ENCODE data around the gene LY86.

The LY86 gene

GRCh38 chr6:6697620-6698019 lies 109.1 kb downstream of the LY86 start:
- peaks cover 77% of the 10 kb centered on the region in 2 donors for H3K4me1 ChIP-seq (ENCODE audit: control insufficient read depth in 2 of 2, insufficient read depth in 2 of 2, low read length in 2 of 2)
- peak overlapping the region in 1 of 2 donors; percentile 57 for H3K9ac ChIP-seq (ENCODE audit: low read depth in 1 of 2, low read length in 2 of 2)
- H3K36me3 ChIP-seq (ENCODE audit: control insufficient read depth in 2 of 2, insufficient read depth in 2 of 2, low read length in 2 of 2): no peaks in the 10 kb centered on the region
- H3K27ac ChIP-seq (ENCODE audit: low read depth in 2 of 2, low read length in 2 of 2): peak overlapping the region; percentile 85 to 90
- H3K27me3 ChIP-seq (ENCODE audit: control insufficient read depth in 2 of 2, insufficient read depth in 2 of 2, low read length in 2 of 2): no peaks in the 10 kb centered on the region
- H3K4me3 ChIP-seq (ENCODE audit: low read length in 2 of 2): no peak overlapping the region
- H3K9me3 ChIP-seq (ENCODE audit: control insufficient read depth in 2 of 2, low read length in 2 of 2): no peaks in the 10 kb centered on the region

GRCh38 chr6:6699741-6700367 lies 111.3 kb downstream of the LY86 start:
- H3K4me1 ChIP-seq (ENCODE audit: control insufficient read depth in 2 of 2, insufficient read depth in 2 of 2, low read length in 2 of 2): peaks cover 81 to 83% of the 10 kb centered on the region in 2 donors
- H3K4me3 ChIP-seq (ENCODE audit: low read length in 2 of 2): peak overlapping the region in 1 of 2 donors; percentile 30

GRCh38 chr6:6700407-6701270 lies 112.1 kb downstream of the LY86 start:
- peak overlapping the region; percentile 50 to 56 for H3K9ac ChIP-seq (ENCODE audit: low read depth in 1 of 2, low read length in 2 of 2)

More at GRCh38 chr6:6699741-6700367, 111.3 kb downstream of the LY86 start:
- Histone ChIP-seq H3K27me3 (ENCODE audit: control insufficient read depth in 2 of 2, insufficient read depth in 2 of 2, low read length in 2 of 2) (no peaks in the 10 kb centered on the region), H3K27ac (ENCODE audit: low read depth in 2 of 2, low read length in 2 of 2) (peak overlapping the region; percentile 85 to 96), H3K9me3 (ENCODE audit: control insufficient read depth in 2 of 2, low read length in 2 of 2) (no peaks in the 10 kb centered on the region), H3K9ac (ENCODE audit: low read depth in 1 of 2, low read length in 2 of 2) (peak overlapping the region; percentile 50 to 56), H3K36me3 (ENCODE audit: control insufficient read depth in 2 of 2, insufficient read depth in 2 of 2, low read length in 2 of 2) (no peaks in the 10 kb centered on the region)

GRCh38 chr6:6701864-6702263 lies 113.3 kb downstream of the LY86 start:
- Histone ChIP-seq H3K4me3 (ENCODE audit: low read length in 2 of 2) (no peak overlapping the region), H3K36me3 (ENCODE audit: control insufficient read depth in 2 of 2, insufficient read depth in 2 of 2, low read length in 2 of 2) (no peaks in the 10 kb centered on the region), H3K9me3 (ENCODE audit: control insufficient read depth in 2 of 2, low read length in 2 of 2) (no peaks in the 10 kb centered on the region), H3K4me1 (ENCODE audit: control insufficient read depth in 2 of 2, insufficient read depth in 2 of 2, low read length in 2 of 2) (peaks cover 61 to 65% of the 10 kb centered on the region in 2 donors), H3K27ac (ENCODE audit: low read depth in 2 of 2, low read length in 2 of 2) (peak overlapping the region; percentile 85 to 96), H3K9ac (ENCODE audit: low read depth in 1 of 2, low read length in 2 of 2) (peak overlapping the region in 1 of 2 donors; percentile 21), H3K27me3 (ENCODE audit: control insufficient read depth in 2 of 2, insufficient read depth in 2 of 2, low read length in 2 of 2) (no peaks in the 10 kb centered on the region)

More at GRCh38 chr6:6700407-6701270, 112.1 kb downstream of the LY86 start:
- H3K27ac ChIP-seq (ENCODE audit: low read depth in 2 of 2, low read length in 2 of 2): peak overlapping the region; percentile 85 to 96
- H3K4me3 ChIP-seq (ENCODE audit: low read length in 2 of 2): no peak overlapping the region
- H3K4me1 ChIP-seq (ENCODE audit: control insufficient read depth in 2 of 2, insufficient read depth in 2 of 2, low read length in 2 of 2): peaks cover 73 to 77% of the 10 kb centered on the region in 2 donors
- H3K9me3 ChIP-seq (ENCODE audit: control insufficient read depth in 2 of 2, low read length in 2 of 2): no peaks in the 10 kb centered on the region
- H3K36me3 ChIP-seq (ENCODE audit: control insufficient read depth in 2 of 2, insufficient read depth in 2 of 2, low read length in 2 of 2): no peaks in the 10 kb centered on the region
- no peaks in the 10 kb centered on the region for H3K27me3 ChIP-seq (ENCODE audit: control insufficient read depth in 2 of 2, insufficient read depth in 2 of 2, low read length in 2 of 2)

- H3K9me3 ChIP-seq (ENCODE audit: control insufficient read depth in 2 of 2, low read length in 2 of 2): no peaks in the 10 kb centered on the region
- peak overlapping the region; percentile 94 to 96 for H3K27ac ChIP-seq (ENCODE audit: low read depth in 2 of 2, low read length in 2 of 2)
- peak overlapping the region; percentile 66 to 67 for H3K9ac ChIP-seq (ENCODE audit: low read depth in 1 of 2, low read length in 2 of 2)
- no peaks in the 10 kb centered on the region for H3K36me3 ChIP-seq (ENCODE audit: control insufficient read depth in 2 of 2, insufficient read depth in 2 of 2, low read length in 2 of 2)
- no peaks in the 10 kb centered on the region for H3K27me3 ChIP-seq (ENCODE audit: control insufficient read depth in 2 of 2, insufficient read depth in 2 of 2, low read length in 2 of 2)
- peaks cover 47 to 50% of the 10 kb centered on the region in 2 donors for H3K4me1 ChIP-seq (ENCODE audit: control insufficient read depth in 2 of 2, insufficient read depth in 2 of 2, low read length in 2 of 2)
- H3K4me3 ChIP-seq (ENCODE audit: low read length in 2 of 2): no peak overlapping the region
Observed at GRCh38 chr6:6703699-6704098, 115.2 kb downstream of the LY86 start.

Data from mucosa of rectum (tissue), 2 donors.